GM13976 (cell line): Measurements from ENCODE around the gene ATRX.
"Not testable (repeated sequence)": the region's sequence is repeated elsewhere in the genome, so short reads cannot be mapped to it uniquely, and the experiment has no call there.

Experiments
- DNase-seq: peaks from one replicate; pipeline ENCODE4 v3.0.0; 2012; ENCODE audit warnings: low spot score
- CTCF ChIP-seq: IDR thresholded peaks from 2 replicates; pipeline ENCODE4 v1.5.1; 2012; ENCODE audit warnings: borderline replicate concordance, mild to moderate bottlenecking; ENCODE audit not compliant: insufficient read depth; ENCODE audit errors: extremely low read depth, missing control alignments, control extremely low read depth
- in situ Hi-C: fragments of 300-500 bp; cut with MboI; formaldehyde crosslinking; loops from one replicate; pipeline ENCODE4 v1.12.0; 2022; ENCODE audit warnings: low sequenced_read_pairs, mixed read lengths, inconsistent platforms; ENCODE audit not compliant: unreplicated experiment

The ATRX gene

GRCh38 chrX:77595848-77596247 is 190.2 kb downstream of the ATRX start:
- no peak for TF ChIP-seq CTCF
- no peak for DNase-seq
- in situ Hi-C loops: no loop called here

DNA sequence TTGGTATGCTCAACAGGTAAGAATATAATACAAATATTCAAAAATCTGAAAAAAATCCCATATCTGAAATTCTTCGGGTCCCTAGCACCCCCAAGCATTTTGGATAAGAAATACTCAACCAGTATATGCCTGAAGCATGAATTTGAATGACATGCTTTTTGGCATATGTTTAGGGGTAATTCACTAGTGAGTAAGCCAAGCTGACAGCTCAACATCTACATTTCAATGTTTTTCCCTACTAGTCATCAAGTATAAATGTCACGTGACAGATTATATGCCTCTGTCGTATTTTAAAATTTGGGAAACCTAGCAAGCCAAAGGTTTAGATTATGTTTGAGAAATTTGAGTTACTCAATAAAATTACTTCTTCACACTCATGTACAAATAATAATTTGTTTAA is 213.7 kb downstream of the ATRX start:
- in situ Hi-C loops: no loop called here
- TF ChIP-seq CTCF: no peak
- no peak for DNase-seq

- DNase-seq: no peak
- TF ChIP-seq CTCF: no peak
- in situ Hi-C loops: no loop called here
Observed at GRCh38 chrX:77565278-77565677, 220.7 kb downstream of the ATRX start.

DNA sequence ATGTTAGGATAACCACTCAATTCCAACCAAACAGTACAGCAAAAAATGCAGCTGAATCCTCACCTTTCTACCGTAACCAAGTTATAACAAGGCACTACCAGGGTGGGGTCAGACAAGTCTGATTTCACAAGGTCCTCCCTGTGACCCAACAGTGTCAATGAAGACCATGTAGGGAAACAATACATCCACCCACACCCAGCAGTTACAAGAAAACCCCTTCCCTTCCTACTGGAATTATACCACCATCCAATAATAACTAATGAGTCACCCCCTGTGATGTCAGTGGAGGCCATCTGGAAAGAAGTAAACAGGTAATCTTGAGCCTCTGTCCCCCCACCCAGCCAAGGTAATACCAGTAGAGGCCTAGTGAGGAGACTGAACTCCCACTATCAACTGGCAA is 221.2 kb downstream of the ATRX start:
- DNase-seq: no peak

GRCh38 chrX:77561372-77561771 is 224.6 kb downstream of the ATRX start:
- no peak for TF ChIP-seq CTCF
- in situ Hi-C loops: no loop called here
- DNase-seq: no peak

More for the DNA sequence above, 221.2 kb downstream of the ATRX start:
- in situ Hi-C loops: no loop called here
- no peak for TF ChIP-seq CTCF

- DNase-seq: no peak
- no peak for TF ChIP-seq CTCF
- in situ Hi-C loops: no loop called here
Observed at GRCh38 chrX:77556276-77556675, 229.7 kb downstream of the ATRX start.

- no peak for TF ChIP-seq CTCF
- no peak for DNase-seq
- in situ Hi-C loops: no loop called here
Observed at GRCh38 chrX:77548751-77549150, 237.3 kb downstream of the ATRX start.

DNA sequence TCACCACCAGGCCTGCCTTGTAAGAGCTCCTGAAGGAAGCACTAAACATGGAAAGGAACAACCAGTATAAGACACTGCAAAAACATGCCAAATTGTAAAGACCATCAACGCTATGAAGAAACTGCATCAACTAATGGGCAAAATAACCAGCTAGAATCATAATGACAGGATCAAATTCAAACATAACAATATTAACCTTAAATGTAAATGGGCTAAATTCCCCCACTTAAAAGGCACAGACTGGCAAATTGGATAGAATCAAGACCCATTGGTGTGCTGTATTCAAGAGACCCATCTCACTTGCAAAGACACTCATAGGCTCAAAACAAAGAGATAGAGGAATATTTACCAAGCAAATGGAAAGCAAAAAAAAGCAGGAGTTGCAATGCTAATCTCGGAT is 246.2 kb downstream of the ATRX start:
- DNase-seq, in situ Hi-C loops: not testable (repeated sequence)

- DNase-seq, in situ Hi-C loops: not testable (repeated sequence)
Observed at GRCh38 chrX:77531261-77531660, 254.8 kb downstream of the ATRX start.
